Sigmoid colon (tissue), 7 donors: ENCODE data around the gene WNT9A. TPM values are rescaled to one million over a fixed set of nuclear protein-coding genes. Genes with fewer than 3 reads are reported as not detected.

Experiments used
- DNase-seq: peaks from one replicate; pipeline ENCODE4 v3.0.0-alpha.2; 2019
- H3K27ac ChIP-seq, 4 donors: fragments of 200-600 bp; sonication (generic); one replicate each; pipeline ENCODE4 v1.5.1; 2016 to 2019; ENCODE audit warnings: mild to moderate bottlenecking in 1 of 4
- H3K27me3 ChIP-seq, 3 donors: fragments of 200-600 bp; sonication (generic); one replicate each; pipeline ENCODE4 v1.5.1; 2019; ENCODE audit warnings: mild to moderate bottlenecking in 1 of 3
- H3K36me3 ChIP-seq, 4 donors: fragments of 200-600 bp; sonication (generic); one replicate each; pipeline ENCODE4 v1.5.1; 2016 to 2019
- H3K4me1 ChIP-seq, 4 donors: fragments of 200-600 bp; sonication (generic); one replicate each; pipeline ENCODE4 v1.5.1; 2017 to 2019
- H3K4me3 ChIP-seq, 4 donors: fragments of 200-600 bp; sonication (generic); one replicate each; pipeline ENCODE4 v1.5.1; 2017 to 2019; ENCODE audit warnings: mild to moderate bottlenecking in 2 of 4, moderate library complexity in 1 of 4
- H3K9me3 ChIP-seq, 4 donors: fragments of 200-600 bp in 3 of 4; sonication (generic) in 3 of 4; one replicate each; pipeline versions ENCODE4 v1.5.1 to v1.6.1; 2013 to 2019
- CTCF ChIP-seq, 4 experiments: fragments of 450-650 bp in 3 of 4; fragments of 200-600 bp in 1 of 4; IDR thresholded peaks; one replicate each; pipeline ENCODE4 v1.5.1; 2016 to 2019; ENCODE audit warnings: antibody characterized with exemption in 4 of 4, mild to moderate bottlenecking in 3 of 4, moderate library complexity in 2 of 4
- EP300 ChIP-seq, 4 donors: sonication (generic); formaldehyde crosslinking; IDR thresholded peaks; one replicate each; pipeline ENCODE4 v1.6.1; 2017; ENCODE audit warnings: antibody characterized with exemption in 4 of 4
- POLR2A ChIP-seq, 2 donors: fragments of 450-650 bp; IDR thresholded peaks; one replicate each; pipeline ENCODE4 v1.6.1; 2016; ENCODE audit warnings: antibody characterized with exemption in 2 of 2, mild to moderate bottlenecking in 2 of 2, moderate library complexity in 2 of 2
- POLR2AphosphoS5 ChIP-seq, 4 donors: sonication (generic); formaldehyde crosslinking; IDR thresholded peaks; one replicate each; pipeline ENCODE4 v1.6.1; 2017; ENCODE audit warnings: antibody characterized with exemption in 4 of 4
- WGBS, 2 donors: extraction: QIAGEN DNeasy Blood & Tissue Kit; methylation state at CpG; one replicate each; pipeline ENCODE4 v1.1.7; 2013; 5-methylcytosine and 5-hydroxymethylcytosine counted together
- intact Hi-C: fragments of 100-400 bp; cut with DNase I; formaldehyde crosslinking; loops from one replicate; pipeline ENCODE4 v1.15.1; 2023
- polyA plus RNA-seq, 3 donors: library from polyadenylated mRNA; stranded (reverse); fragments of 200-250 nt; gene quantifications; one replicate each; pipeline ENCODE4 v1.2.3, GENCODE V29; 2013
- total RNA-seq, 4 donors: library from RNA; depleted of rRNA; stranded (reverse); fragments of >200 nt; gene quantifications; one replicate each; pipeline ENCODE4 v1.1.0, GENCODE V29; 2016
- donor health status: healthy with polysubstance abuse.
- donor health status: Bipolar disorder and iron deficiency.
- donor health status: healthy.

The WNT9A gene
- total and polyA plus RNA-seq, 7 donors: 0.23 to 25.5 (median 6.4) TPM

- Histone ChIP-seq H3K36me3 (no peaks in the 10 kb centered on the region), H3K27ac (no peak overlapping the region), H3K4me1 (peaks cover 0 to 28% (median 15%) of the 10 kb centered on the region in 4 donors), H3K4me3 (no peak overlapping the region), H3K27me3 (no peaks in the 10 kb centered on the region), H3K9me3 (no peaks in the 10 kb centered on the region)
- peak; percentile 57 for DNase-seq
- 64 to 74% methylated on average over 19 of the region's 19 CpGs for whole genome bisulfite sequencing, 2 donors
- TF ChIP-seq CTCF (IDR thresholded peaks at IDR 0.05): no peak
- TF ChIP-seq POLR2A (IDR thresholded peaks at IDR 0.05): no peak
- TF ChIP-seq POLR2AphosphoS5 (IDR thresholded peaks at IDR 0.05): no peak
- TF ChIP-seq EP300 (IDR thresholded peaks at IDR 0.05): no peak
- intact Hi-C loops: no loop called here
Measured at GRCh38 chr1:227891223-227891954, 56.3 kb downstream of the WNT9A start.

- Histone ChIP-seq H3K9me3 (no peaks in the 10 kb centered on the region), H3K4me1 (peaks cover 0 to 28% (median 15%) of the 10 kb centered on the region in 4 donors), H3K4me3 (no peak overlapping the region), H3K27me3 (no peaks in the 10 kb centered on the region), H3K27ac (no peak overlapping the region), H3K36me3 (no peaks in the 10 kb centered on the region)
- peak; percentile 63 for DNase-seq
- intact Hi-C loops: no loop called here
- WGBS, 2 donors: 91 to 94% methylated on average over 13 of the region's 13 CpGs
- TF ChIP-seq EP300 (IDR thresholded peaks at IDR 0.05) (no peak), CTCF (IDR thresholded peaks at IDR 0.05) (no peak), POLR2AphosphoS5 (IDR thresholded peaks at IDR 0.05) (no peak), POLR2A (IDR thresholded peaks at IDR 0.05) (no peak)
Measured at GRCh38 chr1:227890451-227891222, 57.1 kb downstream of the WNT9A start.

GRCh38 chr1:227889863-227890405, 57.8 kb downstream of the WNT9A start:
- H3K36me3 ChIP-seq: no peaks in the 10 kb centered on the region
- peak; percentile 61 for DNase-seq
- H3K4me1 ChIP-seq: peaks cover 0 to 33% (median 22%) of the 10 kb centered on the region in 4 donors
- no peak overlapping the region for H3K4me3 ChIP-seq
- H3K27me3 ChIP-seq: no peaks in the 10 kb centered on the region
- TF ChIP-seq CTCF (IDR thresholded peaks at IDR 0.05) (no peak), POLR2A (IDR thresholded peaks at IDR 0.05) (no peak), POLR2AphosphoS5 (IDR thresholded peaks at IDR 0.05) (no peak), EP300 (IDR thresholded peaks at IDR 0.05) (no peak)
- intact Hi-C loops: loop anchor here (5.0 to 10.0 kb wide), 3 partner anchors 192 to 325 kb away; partner anchors contain the start of genes ARF1, IBA57 and ZNF678
- 79 to 86% methylated on average over 13 of the region's 13 CpGs for WGBS, 2 donors
- no peaks in the 10 kb centered on the region for H3K9me3 ChIP-seq
- peak overlapping the region in 3 of 4 donors; percentile 17 to 98 (median 93) for H3K27ac ChIP-seq

- WGBS, 2 donors: 62 to 71% methylated on average over 14 of the region's 14 CpGs
- Histone ChIP-seq H3K9me3 (no peaks in the 10 kb centered on the region), H3K27ac (peak overlapping the region in 3 of 4 donors; percentile 93 to 99 (median 98)), H3K36me3 (no peaks in the 10 kb centered on the region), H3K4me1 (peaks cover 0 to 33% (median 22%) of the 10 kb centered on the region in 4 donors), H3K4me3 (no peak overlapping the region), H3K27me3 (no peaks in the 10 kb centered on the region)
- peak; percentile 63 for DNase-seq
- TF ChIP-seq POLR2AphosphoS5 (IDR thresholded peaks at IDR 0.05): no peak
- TF ChIP-seq CTCF (IDR thresholded peaks at IDR 0.05): no peak
- no peak for TF ChIP-seq POLR2A (IDR thresholded peaks at IDR 0.05)
- TF ChIP-seq EP300 (IDR thresholded peaks at IDR 0.05): no peak
- intact Hi-C loops: loop anchor here (5.0 to 10.0 kb wide), 3 partner anchors 193 to 324 kb away; partner anchors contain the start of genes ARF1, IBA57 and ZNF678
Measured at GRCh38 chr1:227889047-227889862, 58.5 kb downstream of the WNT9A start.
